Stimulated activated naive CD8-positive, alpha-beta T cell treated with anti-CD3 and anti-CD28 coated beads, Interleukin-15, Interleukin-2, amounts not matched to agents 100 ng/mL and 50 ng/mL, for 24 hours (primary cell): Measurements from ENCODE around the gene MAGEA4.

Source experiments
- H3K27ac Mint-ChIP-seq: one replicate; pipeline ENCODE4 v1.8.0; 2021; ENCODE audit warnings: mild to moderate bottlenecking, mixed read lengths
- H3K27me3 Mint-ChIP-seq: one replicate; pipeline ENCODE4 v1.8.0; 2021; ENCODE audit warnings: mixed read lengths
- H3K36me3 Mint-ChIP-seq: one replicate; pipeline ENCODE4 v1.8.0; 2021; ENCODE audit warnings: low read depth, mixed read lengths
- H3K4me1 Mint-ChIP-seq: one replicate; pipeline ENCODE4 v1.8.0; 2021; ENCODE audit warnings: low read depth, mixed read lengths
- H3K4me3 Mint-ChIP-seq: one replicate; pipeline ENCODE4 v1.8.0; 2021; ENCODE audit warnings: mild to moderate bottlenecking, mixed read lengths
- H3K9me3 Mint-ChIP-seq: one replicate; pipeline ENCODE4 v1.8.0; 2021; ENCODE audit warnings: mixed read lengths

The MAGEA4 gene

DNA sequence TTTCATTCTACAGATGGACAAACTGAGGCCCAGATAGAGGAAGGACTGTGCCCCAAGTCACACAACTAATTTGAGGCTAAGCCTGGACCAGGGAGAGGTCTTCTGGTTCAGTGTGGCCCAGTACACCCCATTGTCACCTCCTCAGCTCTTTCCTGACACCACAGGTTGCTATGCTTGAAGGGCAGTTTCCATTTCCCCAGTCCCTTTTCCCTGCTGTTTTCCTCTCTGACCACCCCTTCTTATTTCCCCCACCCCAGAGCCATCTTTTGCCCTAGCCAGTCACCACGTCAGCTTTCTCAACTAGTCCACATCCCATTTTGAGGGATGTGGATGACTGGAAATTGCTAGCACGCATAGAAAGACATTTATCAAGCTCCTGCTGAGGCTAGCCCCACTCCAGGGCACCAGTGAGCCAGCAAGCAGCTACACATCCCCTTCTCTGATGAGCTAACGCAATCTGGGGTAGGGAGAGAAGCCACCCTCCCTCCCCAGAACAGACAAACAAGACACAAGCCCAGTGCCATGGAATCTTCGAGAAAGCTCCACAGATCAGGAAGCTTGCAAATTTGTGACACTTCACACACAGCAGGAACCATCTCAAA is 60.5 kb downstream of the MAGEA4 start:
- Mint-ChIP-seq H3K27me3 (peaks cover 22% of the 10 kb centered on the region), H3K9me3 (peaks cover 5% of the 10 kb centered on the region), H3K4me3 (no peak overlapping the region), H3K36me3 (no peaks in the 10 kb centered on the region), H3K4me1 (no peaks in the 10 kb centered on the region), H3K27ac (no peak overlapping the region)

DNA sequence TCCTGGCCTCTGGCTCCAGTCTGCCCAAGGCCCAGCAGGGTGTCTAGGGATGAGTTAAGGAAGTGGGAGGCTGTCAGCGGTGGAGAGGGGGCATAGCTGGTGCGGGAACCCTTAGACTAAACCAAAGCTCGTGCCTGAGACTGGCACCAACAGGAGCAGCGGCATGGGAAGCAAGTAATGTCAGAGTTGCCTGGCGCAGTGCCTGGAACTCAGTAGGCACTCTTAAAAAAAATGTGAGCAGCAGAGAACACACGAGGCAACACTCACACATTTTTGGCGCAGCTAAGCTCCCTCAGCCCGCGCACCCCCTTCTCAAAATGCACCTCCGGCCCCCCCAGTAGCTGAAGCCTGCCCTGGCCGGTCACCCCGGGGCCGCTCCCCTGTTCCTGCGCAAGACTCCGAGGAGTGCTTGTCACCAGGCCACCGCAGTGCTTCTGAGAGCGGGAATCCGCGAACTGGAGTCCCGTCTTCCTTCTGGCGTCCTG is 61.2 kb downstream of the MAGEA4 start:
- no peak overlapping the region for H3K27ac Mint-ChIP-seq
- no peak overlapping the region for H3K4me3 Mint-ChIP-seq
- peaks cover 22% of the 10 kb centered on the region for H3K27me3 Mint-ChIP-seq
- no peaks in the 10 kb centered on the region for H3K4me1 Mint-ChIP-seq
- H3K9me3 Mint-ChIP-seq = peaks cover 2% of the 10 kb centered on the region
- no peaks in the 10 kb centered on the region for H3K36me3 Mint-ChIP-seq
